PC-9 (cell line): ENCODE data around the gene GPR137. TPM values are rescaled to one million over a fixed set of nuclear protein-coding genes. Genes with fewer than 3 reads are reported as not detected.
A peak's percentile ranks its signal among the peaks of the same experiment; 100 is the strongest.

Experiments
- BruUV-seq: library from RNA; stranded (reverse); fragments of 400-500 nt; replicated peaks from 2 replicates; lab custom pipeline; 2021; lab: Mats Ljungman, UMichigan
- CTCF ChIA-PET: fragments of 300-600 bp; sonication (Branson Sonifier 250); formaldehyde crosslinking; loops from one replicate; lab custom pipeline; 2022; ENCODE audit warnings: antibody characterized with exemption; lab: Charles Lee
- POLR2A ChIA-PET: fragments of 300-600 bp; sonication (Branson Sonifier 250); formaldehyde crosslinking; loops from one replicate; lab custom pipeline; 2022; ENCODE audit warnings: antibody characterized with exemption; ENCODE audit not compliant: unreplicated experiment; lab: Charles Lee
- DNase-seq, 2 experiments: peaks; one replicate each; pipeline versions ENCODE4 v3.0.0 to v3.0.0-alpha.2; 2015 to 2022; ENCODE audit warnings: mixed read lengths in 1 of 2
- H2AFZ ChIP-seq: fragments of 200-600 bp; sonication (generic); 2 replicates; pipeline ENCODE4 v1.8.1; 2017; ENCODE audit warnings: antibody characterized with exemption
- H3F3A ChIP-seq: fragments of 200-600 bp; sonication (generic); 2 replicates; pipeline ENCODE4 v1.8.1; 2017; ENCODE audit warnings: antibody characterized with exemption, mild to moderate bottlenecking, low read depth; ENCODE audit not compliant: insufficient read depth
- H3K27ac ChIP-seq: fragments of 200-600 bp; sonication (generic); 2 replicates; pipeline ENCODE4 v1.6.1; 2016; ENCODE audit warnings: mixed run types
- H3K27me3 ChIP-seq: fragments of 200-600 bp; sonication (generic); 2 replicates; pipeline ENCODE4 v1.6.1; 2016; ENCODE audit warnings: low read depth, mixed run types; ENCODE audit not compliant: insufficient read depth
- H3K36me3 ChIP-seq: fragments of 200-600 bp; sonication (generic); 2 replicates; pipeline ENCODE4 v1.6.1; 2016; ENCODE audit warnings: low read depth, mixed run types
- H3K4me1 ChIP-seq: fragments of 200-600 bp; sonication (generic); replicated peaks from 2 replicates; pipeline ENCODE4 v1.6.1; 2016; ENCODE audit warnings: mixed run types; ENCODE audit not compliant: insufficient read depth
- H3K4me2 ChIP-seq: fragments of 200-600 bp; sonication (generic); 2 replicates; pipeline ENCODE4 v1.6.1; 2017; ENCODE audit warnings: mixed run types
- H3K4me3 ChIP-seq: fragments of 200-600 bp; sonication (generic); 2 replicates; pipeline ENCODE4 v1.6.1; 2016; ENCODE audit warnings: mixed run types
- H3K79me2 ChIP-seq: fragments of 200-600 bp; sonication (generic); 2 replicates; pipeline ENCODE4 v1.6.1; 2017; ENCODE audit warnings: low read depth, mixed run types
- H3K9me2 ChIP-seq: fragments of 200-600 bp; sonication (generic); 2 replicates; pipeline ENCODE4 v1.8.1; 2017; ENCODE audit warnings: mild to moderate bottlenecking; ENCODE audit not compliant: insufficient read depth
- H3K9me3 ChIP-seq: fragments of 200-600 bp; sonication (generic); 2 replicates; pipeline ENCODE4 v1.8.1; 2016; ENCODE audit warnings: low read depth; ENCODE audit not compliant: insufficient read depth
- H4K20me1 ChIP-seq: fragments of 200-600 bp; sonication (generic); 2 replicates; pipeline ENCODE4 v1.8.1; 2017; ENCODE audit not compliant: insufficient read depth
- EZH2 ChIP-seq: fragments of 200-600 bp; sonication (generic); IDR thresholded peaks from 2 replicates; pipeline ENCODE4 v1.8.0; 2017; ENCODE audit warnings: antibody characterized with exemption, low read depth
- intact Hi-C: fragments of 100-400 bp; cut with micrococcal nuclease; formaldehyde crosslinking; loops from one replicate; pipeline ENCODE4 v1.10.0; 2022; ENCODE audit not compliant: unreplicated experiment
- total RNA-seq: library from RNA; stranded (reverse); gene quantifications from 2 replicates; pipeline ENCODE4 v1.2.3, GENCODE V29; 2021
- TF ChIP-seq, protein P1 (sequence below): fragments of 200-600 bp; sonication (generic); conservative IDR thresholded peaks from 2 replicates; pipeline ENCODE4 v1.6.1; 2017; ENCODE audit warnings: mixed run types, antibody characterized with exemption, mild to moderate bottlenecking, moderate library complexity

Gene GPR137
- total RNA-seq, 1 experiment from 2014 or later: 72.8 TPM

GRCh38 chr11:64324692-64325469 is 39.2 kb downstream of the GPR137 start:
- Histone ChIP-seq H3K4me2 (no peak overlapping the region), H3K9me3 (no peaks in the 10 kb centered on the region), H3F3A (peaks cover 38% of the 10 kb centered on the region; the same call in 1 of the 2 replicates), H3K36me3 (peaks cover 7% of the 10 kb centered on the region; the same call in 1 of the 2 replicates), H3K79me2 (peaks cover 7% of the 10 kb centered on the region; the same call in 1 of the 2 replicates), H3K27ac (0 out of 2 replicates have a peak overlapping the region, but pooled peaks have one; percentile 25), H4K20me1 (no peaks in the 10 kb centered on the region), H3K9me2 (no peaks in the 10 kb centered on the region), H3K4me1 (peaks cover 23% of the 10 kb centered on the region), H2AFZ (no peak overlapping the region), H3K27me3 (no peaks in the 10 kb centered on the region), H3K4me3 (no peak overlapping the region)
- no peak for TF ChIP-seq EZH2
- TF ChIP-seq, protein P1, sequence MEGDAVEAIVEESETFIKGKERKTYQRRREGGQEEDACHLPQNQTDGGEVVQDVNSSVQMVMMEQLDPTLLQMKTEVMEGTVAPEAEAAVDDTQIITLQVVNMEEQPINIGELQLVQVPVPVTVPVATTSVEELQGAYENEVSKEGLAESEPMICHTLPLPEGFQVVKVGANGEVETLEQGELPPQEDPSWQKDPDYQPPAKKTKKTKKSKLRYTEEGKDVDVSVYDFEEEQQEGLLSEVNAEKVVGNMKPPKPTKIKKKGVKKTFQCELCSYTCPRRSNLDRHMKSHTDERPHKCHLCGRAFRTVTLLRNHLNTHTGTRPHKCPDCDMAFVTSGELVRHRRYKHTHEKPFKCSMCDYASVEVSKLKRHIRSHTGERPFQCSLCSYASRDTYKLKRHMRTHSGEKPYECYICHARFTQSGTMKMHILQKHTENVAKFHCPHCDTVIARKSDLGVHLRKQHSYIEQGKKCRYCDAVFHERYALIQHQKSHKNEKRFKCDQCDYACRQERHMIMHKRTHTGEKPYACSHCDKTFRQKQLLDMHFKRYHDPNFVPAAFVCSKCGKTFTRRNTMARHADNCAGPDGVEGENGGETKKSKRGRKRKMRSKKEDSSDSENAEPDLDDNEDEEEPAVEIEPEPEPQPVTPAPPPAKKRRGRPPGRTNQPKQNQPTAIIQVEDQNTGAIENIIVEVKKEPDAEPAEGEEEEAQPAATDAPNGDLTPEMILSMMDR: no peak
- ChIA-PET POLR2A (no interaction called here), CTCF (interaction anchor here (0.6 to 1.4 kb wide), 4 partner anchors 29 to 124 kb away, joined by 3 to 7 read pairs (median 6); no protein-coding TSS in a partner anchor)
- no TSS peak for BruUV-seq
- DNase-seq: peak; percentile 25 to 40
- intact Hi-C loops: no loop called here

DNA sequence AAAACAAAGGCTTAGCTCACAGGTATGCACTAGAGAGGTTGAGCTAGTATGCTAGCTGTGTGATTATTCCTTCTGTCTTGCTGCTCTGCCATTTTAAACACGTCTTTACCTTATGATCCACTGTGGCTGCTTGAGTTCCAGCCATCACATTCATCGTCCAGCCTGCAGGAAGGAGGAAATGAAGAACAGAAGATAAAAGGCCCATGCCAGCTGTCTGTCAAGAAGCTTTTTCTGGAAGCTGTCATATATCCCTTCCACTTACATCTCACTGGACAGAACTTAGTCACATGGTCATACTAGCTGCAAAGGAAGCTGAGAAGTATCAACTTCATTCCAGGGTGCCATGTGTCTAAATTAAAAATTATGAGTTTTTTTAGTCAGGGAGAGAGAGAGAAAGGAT is 41.7 kb downstream of the GPR137 start:
- Histone ChIP-seq H3K9me2 (no peaks in the 10 kb centered on the region), H3F3A (peaks cover 34% of the 10 kb centered on the region; the same call in 1 of the 2 replicates), H3K4me3 (no peak overlapping the region), H2AFZ (no peak overlapping the region), H4K20me1 (no peaks in the 10 kb centered on the region), H3K4me2 (no peak overlapping the region), H3K4me1 (peaks cover 17% of the 10 kb centered on the region), H3K27ac (no peak overlapping the region), H3K27me3 (no peaks in the 10 kb centered on the region), H3K9me3 (no peaks in the 10 kb centered on the region), H3K79me2 (no peaks in the 10 kb centered on the region), H3K36me3 (no peaks in the 10 kb centered on the region)
- ChIA-PET CTCF (no interaction called here), POLR2A (interaction anchor here (0.7 kb wide), 1 partner anchor 20 kb away, joined by 12 read pairs; no protein-coding TSS in a partner anchor)
- intact Hi-C loops: no loop called here
- peak in 1 of 2 experiments; percentile 31 for DNase-seq
- no TSS peak for BruUV-seq
- TF ChIP-seq, protein P1: no peak
- TF ChIP-seq EZH2: no peak

- TF ChIP-seq, protein P1: no peak
- TF ChIP-seq EZH2: no peak
- ChIA-PET CTCF (no interaction called here), POLR2A (no interaction called here)
- H3K9me3 ChIP-seq: no peaks in the 10 kb centered on the region
- H3K4me1 ChIP-seq: peaks cover 23% of the 10 kb centered on the region
- no peaks in the 10 kb centered on the region for H3K79me2 ChIP-seq
- no peak overlapping the region for H3K4me3 ChIP-seq
- DNase-seq: no peak
- no peak overlapping the region for H2AFZ ChIP-seq
- no peaks in the 10 kb centered on the region for H3K27me3 ChIP-seq
- no peak overlapping the region for H3K27ac ChIP-seq
- no peaks in the 10 kb centered on the region for H3K9me2 ChIP-seq
- H3K4me2 ChIP-seq: no peak overlapping the region
- no peaks in the 10 kb centered on the region for H4K20me1 ChIP-seq
- no TSS peak for BruUV-seq
- peaks cover 40% of the 10 kb centered on the region; the same call in 1 of the 2 replicates for H3F3A ChIP-seq
- intact Hi-C loops: no loop called here
- no peaks in the 10 kb centered on the region for H3K36me3 ChIP-seq
Observed at GRCh38 chr11:64327993-64328392, 42.3 kb downstream of the GPR137 start.
